ENCODE data around the gene CDH4. TPM values are rescaled to one million over a fixed set of nuclear protein-coding genes. Genes with fewer than 3 reads are reported as not detected.

Gene CDH4
- total and polyA plus RNA-seq, 9 of the 15 experiments (the other 6 are each of a cell fraction or from before 2014, with no cell fraction given): 0.04 TPM; not detected in 8

DNA sequence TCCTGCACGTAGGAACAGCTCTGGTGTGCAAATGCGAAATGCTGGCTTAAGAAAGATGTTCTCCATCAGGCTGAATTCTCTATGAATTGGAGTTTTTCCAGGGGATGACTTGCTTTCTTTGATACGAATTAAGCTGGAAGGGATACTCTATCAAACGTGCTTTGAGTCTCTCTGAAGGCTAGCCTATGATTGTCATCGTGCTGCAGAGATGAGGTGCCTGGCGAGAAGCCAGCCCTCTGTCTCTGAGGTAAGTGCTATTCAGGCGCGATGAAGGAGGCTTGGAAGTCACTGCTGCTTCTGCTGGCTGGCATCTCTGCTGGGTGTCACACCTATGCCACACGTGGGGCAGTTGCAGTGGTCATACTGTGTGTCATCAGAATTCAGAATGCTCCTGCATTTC lies 589.9 kb downstream of the CDH4 start:
- Histone ChIP-seq H3K4me2 (ENCODE audit: insufficient read depth, low read length) (no peak overlapping the region), H3K36me3 (ENCODE audit: control insufficient read depth, insufficient read depth, low read length) (no peaks in the 10 kb centered on the region), H3K9me3 (replicated peaks; ENCODE audit: control insufficient read depth, insufficient read depth, low read depth, low read length) (no peaks in the 10 kb centered on the region), H3K79me2 (ENCODE audit: control insufficient read depth, insufficient read depth, low read length) (no peaks in the 10 kb centered on the region), H3K27ac (ENCODE audit: extremely low read depth, low read depth, low read length) (no peak overlapping the region), H2AFZ (ENCODE audit: low read depth, low read length) (no peak overlapping the region), H3K9me1 (ENCODE audit: control insufficient read depth, insufficient read depth, low read length) (no peaks in the 10 kb centered on the region), H3K27me3 (ENCODE audit: control insufficient read depth in 2 of 2, insufficient read depth in 2 of 2, low read length in 2 of 2) (peaks cover 16 to 74% of the 10 kb centered on the region in 2 experiments), H3K4me1 (replicated peaks in 1 of 2; ENCODE audit: control insufficient read depth in 2 of 2, insufficient read depth in 2 of 2, low read length in 2 of 2) (peaks cover 0 to 4% of the 10 kb centered on the region in 2 experiments; a peak in 1 of 5 replicates), H4K20me1 (replicated peaks; ENCODE audit: control insufficient read depth, insufficient read depth, low read length) (peaks cover 3% of the 10 kb centered on the region), H3K9ac (ENCODE audit: insufficient read depth in 1 of 2, low read depth in 2 of 2, low read length in 2 of 2) (no peak overlapping the region), H3K4me3 (no peak overlapping the region)
- in situ Hi-C loops (cut with MboI): no loop called here
- no peak for FAIRE-seq
- WGBS (ENCODE audit: insufficient coverage, low coverage, missing lambda C conversion rate): 1% methylated on average over 9 of the region's 9 CpGs
- ChIA-PET POLR2A (interaction anchor here (0.7 kb wide), 1 partner anchor 91 kb away, joined by 3 read pairs; no protein-coding TSS in a partner anchor), CTCF (ENCODE audit: low intra/inter-chr PET ratio) (no interaction called here)
- intact Hi-C loops (cut with micrococcal nuclease): no loop called here
- TF ChIP-seq PURB (CRISPR knock-in tag; IDR thresholded peaks at IDR 0.05; ENCODE audit: low read depth) (no peak), ZNF384 (IDR thresholded peaks at IDR 0.05; ENCODE audit: low read depth, low read length) (no peak), NCOA4 (IDR thresholded peaks at IDR 0.05; ENCODE audit: partially characterized antibody) (no peak), NFIC (IDR thresholded peaks at IDR 0.05) (peak; percentile 46), PCBP2 (IDR thresholded peaks at IDR 0.05; ENCODE audit: low read depth, low read length, poor library complexity, severe bottlenecking) (no peak), NFATC3 (IDR thresholded peaks at IDR 0.05) (no peak), FOXK1 (CRISPR knock-in tag; IDR thresholded peaks at IDR 0.05; ENCODE audit: borderline replicate concordance) (no peak), CTBP1 (IDR thresholded peaks at IDR 0.05; ENCODE audit: borderline replicate concordance) (no peak)
- TF ChIP-seq, protein P1, sequence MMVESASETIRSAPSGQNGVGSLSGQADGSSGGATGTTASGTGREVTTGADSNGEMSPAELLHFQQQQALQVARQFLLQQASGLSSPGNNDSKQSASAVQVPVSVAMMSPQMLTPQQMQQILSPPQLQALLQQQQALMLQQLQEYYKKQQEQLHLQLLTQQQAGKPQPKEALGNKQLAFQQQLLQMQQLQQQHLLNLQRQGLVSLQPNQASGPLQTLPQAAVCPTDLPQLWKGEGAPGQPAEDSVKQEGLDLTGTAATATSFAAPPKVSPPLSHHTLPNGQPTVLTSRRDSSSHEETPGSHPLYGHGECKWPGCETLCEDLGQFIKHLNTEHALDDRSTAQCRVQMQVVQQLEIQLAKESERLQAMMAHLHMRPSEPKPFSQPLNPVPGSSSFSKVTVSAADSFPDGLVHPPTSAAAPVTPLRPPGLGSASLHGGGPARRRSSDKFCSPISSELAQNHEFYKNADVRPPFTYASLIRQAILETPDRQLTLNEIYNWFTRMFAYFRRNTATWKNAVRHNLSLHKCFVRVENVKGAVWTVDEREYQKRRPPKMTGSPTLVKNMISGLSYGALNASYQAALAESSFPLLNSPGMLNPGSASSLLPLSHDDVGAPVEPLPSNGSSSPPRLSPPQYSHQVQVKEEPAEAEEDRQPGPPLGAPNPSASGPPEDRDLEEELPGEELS (CRISPR knock-in tag; IDR thresholded peaks at IDR 0.05; ENCODE audit: borderline replicate concordance): no peak
- no peak for ATAC-seq
- no peak for DNase-seq (ENCODE audit: extremely low read depth in 1 of 4, low spot score in 3 of 4)
- BruUV-seq (replicated peaks): no TSS peak
